ENCODE data around the gene KMT2C. TPM values are rescaled to one million over a fixed set of nuclear protein-coding genes. Genes with fewer than 3 reads are reported as not detected.
A peak's percentile ranks its signal among the peaks of the same experiment; 100 is the strongest.

The KMT2C gene
- total and polyA plus RNA-seq, 8 donors, result 10.1 to 64.1 (median 53.3) TPM

GRCh38 chr7:152144557-152145245 lies 291.1 kb downstream of the KMT2C start:
- peaks cover 4 to 76% (median 23%) of the 10 kb centered on the region in 3 donors for H3K36me3 ChIP-seq
- 83 to 85% methylated on average over 12 of the region's 12 CpGs for WGBS, 2 donors
- no peak overlapping the region for H3K27ac ChIP-seq
- intact Hi-C loops (cut with DNase I), result no loop called here
- FAIRE-seq (no peak), DNase-seq (no peak), ATAC-seq (no peak)
- no peak for TF ChIP-seq CTCF (IDR thresholded peaks at IDR 0.05)
- H3K27me3 ChIP-seq, result no peaks in the 10 kb centered on the region
- no peak overlapping the region for H3K4me3 ChIP-seq
- H3K9me3 ChIP-seq, result no peaks in the 10 kb centered on the region
- H3K4me1 ChIP-seq, result no peaks in the 10 kb centered on the region

- DNase-seq (no peak), FAIRE-seq (no peak), ATAC-seq (no peak)
- WGBS, 2 donors, result 68 to 72% methylated on average over 5 of the region's 5 CpGs
- no peak overlapping the region for H3K4me3 ChIP-seq
- H3K27me3 ChIP-seq, result no peaks in the 10 kb centered on the region
- H3K36me3 ChIP-seq, result peaks cover 3 to 78% (median 33%) of the 10 kb centered on the region in 3 donors
- TF ChIP-seq CTCF (IDR thresholded peaks at IDR 0.05), result no peak
- H3K9me3 ChIP-seq, result no peaks in the 10 kb centered on the region
- intact Hi-C loops (cut with DNase I), result no loop called here
- no peak overlapping the region for H3K27ac ChIP-seq
- no peaks in the 10 kb centered on the region for H3K4me1 ChIP-seq
These were observed 292.7 kb downstream of the KMT2C start for GRCh38 chr7:152142976-152143595.

- ATAC-seq (no peak), FAIRE-seq (no peak), DNase-seq (no peak)
- 89 to 93% methylated on average over 2 of the region's 2 CpGs for WGBS, 2 donors
- Histone ChIP-seq H3K27ac (no peak overlapping the region), H3K9me3 (no peaks in the 10 kb centered on the region), H3K4me3 (no peak overlapping the region), H3K4me1 (no peaks in the 10 kb centered on the region), H3K36me3 (peaks cover 3 to 63% (median 29%) of the 10 kb centered on the region in 3 donors), H3K27me3 (no peaks in the 10 kb centered on the region)
- TF ChIP-seq CTCF (IDR thresholded peaks at IDR 0.05), result no peak
- intact Hi-C loops (cut with DNase I), result no loop called here
These were observed 295.2 kb downstream of the KMT2C start for GRCh38 chr7:152140560-152140959.

- FAIRE-seq, result no peak
- no peak for TF ChIP-seq CTCF (IDR thresholded peaks at IDR 0.05)
- Histone ChIP-seq H3K36me3 (peaks cover 3 to 58% (median 29%) of the 10 kb centered on the region in 3 donors), H3K27me3 (no peaks in the 10 kb centered on the region), H3K27ac (no peak overlapping the region), H3K9me3 (no peaks in the 10 kb centered on the region), H3K4me1 (no peaks in the 10 kb centered on the region), H3K4me3 (no peak overlapping the region)
- no peak for ATAC-seq
- DNase-seq, result no peak
- WGBS, 2 donors, result 88 to 91% methylated on average over 4 of the region's 4 CpGs
- intact Hi-C loops (cut with DNase I), result no loop called here
These were observed 295.7 kb downstream of the KMT2C start for GRCh38 chr7:152140067-152140466.

GRCh38 chr7:152137476-152138025 lies 298.3 kb downstream of the KMT2C start:
- no peaks in the 10 kb centered on the region for H3K27me3 ChIP-seq
- H3K4me3 ChIP-seq, result no peak overlapping the region
- peaks cover 3 to 39% (median 14%) of the 10 kb centered on the region in 3 donors for H3K36me3 ChIP-seq
- H3K9me3 ChIP-seq, result no peaks in the 10 kb centered on the region
- intact Hi-C loops (cut with DNase I), result no loop called here
- DNase-seq, result peak in 1 of 6 donors; percentile 37
- TF ChIP-seq CTCF (IDR thresholded peaks at IDR 0.05), result no peak
- WGBS, 2 donors, result 73 to 79% methylated on average over 7 of the region's 7 CpGs
- FAIRE-seq, result no peak
- peak in 2 of 4 donors; percentile 23 to 27 for ATAC-seq
- no peaks in the 10 kb centered on the region for H3K4me1 ChIP-seq
- no peak overlapping the region for H3K27ac ChIP-seq

Measured in pancreas (tissue), 10 donors.